PC-3 (cell line): Measurements from ENCODE around the gene CYP2R1. TPM values are rescaled to one million over a fixed set of nuclear protein-coding genes. Genes with fewer than 3 reads are reported as not detected.

Experiments
- ATAC-seq: fragments of 200-7000 bp; cut with Tn5 transposase; 2 replicates; pipeline ENCODE4 v1.9.1; 2020; ENCODE audit warnings: mild to moderate bottlenecking, moderate library complexity
- BruUV-seq: library from RNA; stranded (reverse); fragments of 400-500 nt; replicated peaks from 2 replicates; lab custom pipeline; 2021; lab: Mats Ljungman, UMichigan
- CTCF ChIA-PET: fragments of 300-600 bp; sonication (Branson Sonifier 250); formaldehyde crosslinking; loops from one replicate; lab custom pipeline; 2022; ENCODE audit warnings: antibody characterized with exemption; lab: Charles Lee
- POLR2A ChIA-PET: fragments of 300-600 bp; sonication (Branson Sonifier 250); formaldehyde crosslinking; loops from one replicate; lab custom pipeline; 2022; ENCODE audit warnings: antibody characterized with exemption; ENCODE audit not compliant: unreplicated experiment; lab: Charles Lee
- DNase-seq: peaks from one replicate; pipeline ENCODE4 v3.0.0-alpha.2; 2015
- H2AFZ ChIP-seq: fragments of 300-600 bp; sonication (generic); 2 replicates; pipeline ENCODE4 v1.6.0; 2016; ENCODE audit warnings: antibody characterized with exemption, low read length
- H3F3A ChIP-seq: fragments of 300-600 bp; sonication (generic); one replicate; pipeline ENCODE4 v1.6.0; 2017; ENCODE audit warnings: antibody characterized with exemption, low read length, control low read depth, mild to moderate bottlenecking; ENCODE audit not compliant: unreplicated experiment
- H3K27ac ChIP-seq: fragments of 300-600 bp; sonication (generic); 2 replicates; pipeline ENCODE4 v1.5.1; 2016; ENCODE audit warnings: mild to moderate bottlenecking, low read length
- H3K27me3 ChIP-seq: fragments of 300-600 bp; sonication (generic); 2 replicates; pipeline ENCODE4 v1.6.1; 2016; ENCODE audit warnings: low read length, mixed read lengths
- H3K36me3 ChIP-seq: fragments of 300-600 bp; sonication (generic); 2 replicates; pipeline ENCODE4 v1.6.1; 2016; ENCODE audit warnings: low read depth, mixed run types, low read length, mixed read lengths
- H3K4me1 ChIP-seq: fragments of 300-600 bp; sonication (generic); 2 replicates; pipeline ENCODE4 v1.5.1; 2016; ENCODE audit warnings: low read length; ENCODE audit not compliant: insufficient read depth
- H3K4me2 ChIP-seq: fragments of 300-600 bp; sonication (generic); 2 replicates; pipeline ENCODE4 v1.6.0; 2016; ENCODE audit warnings: low read length
- H3K4me3 ChIP-seq: fragments of 300-600 bp; sonication (generic); 2 replicates; pipeline ENCODE4 v1.5.1; 2016; ENCODE audit warnings: mild to moderate bottlenecking, low read length, mixed read lengths
- H3K79me2 ChIP-seq: fragments of 300-600 bp; sonication (generic); 2 replicates; pipeline ENCODE4 v1.6.1; 2017; ENCODE audit warnings: low read length, mixed read lengths
- H3K9ac ChIP-seq: fragments of 300-600 bp; sonication (generic); 2 replicates; pipeline ENCODE4 v1.6.0; 2016; ENCODE audit warnings: mild to moderate bottlenecking, low read length
- H3K9me2 ChIP-seq: fragments of 300-600 bp; sonication (generic); replicated peaks from 2 replicates; pipeline ENCODE4 v1.6.1; 2016; ENCODE audit warnings: mixed run types, low read length, mixed read lengths
- H3K9me3 ChIP-seq: fragments of 300-600 bp; sonication (generic); 2 replicates; pipeline ENCODE4 v1.6.1; 2016; ENCODE audit warnings: low read length, mixed read lengths
- H4K20me1 ChIP-seq: fragments of 300-600 bp; sonication (generic); 2 replicates; pipeline ENCODE4 v1.6.1; 2016; ENCODE audit warnings: low read length, mixed read lengths
- CTCF ChIP-seq: fragments of 300-600 bp; sonication (generic); conservative IDR thresholded peaks from 2 replicates; pipeline ENCODE4 v1.5.1; 2017; ENCODE audit warnings: antibody characterized with exemption, low read depth, mild to moderate bottlenecking, low read length
- EZH2 ChIP-seq: fragments of 300-600 bp; sonication (generic); IDR thresholded peaks from one replicate; pipeline ENCODE4 v1.6.1; 2017; ENCODE audit warnings: antibody characterized with exemption, mild to moderate bottlenecking, low read length; ENCODE audit not compliant: unreplicated experiment
- EZH2phosphoT487 ChIP-seq: fragments of 300-600 bp; sonication (generic); IDR thresholded peaks from 2 replicates; pipeline ENCODE4 v1.6.1; 2018; ENCODE audit warnings: mild to moderate bottlenecking, antibody characterized with exemption, low read length, borderline replicate concordance
- intact Hi-C: fragments of 100-400 bp; cut with micrococcal nuclease; formaldehyde crosslinking; loops from 2 replicates; pipeline ENCODE4 v1.9.0; 2023
- total RNA-seq: library from RNA; depleted of rRNA; stranded (reverse); fragments of >200 nt; gene quantifications from 2 replicates; pipeline ENCODE4 v1.2.3, GENCODE V29; 2014

Gene CYP2R1
- total RNA-seq, 1 experiment from 2014 or later, result 7.5 TPM

GRCh38 chr11:14908214-14908880 lies 16.3 kb upstream of the CYP2R1 start:
- peak; percentile 61 for DNase-seq
- POLR2A ChIA-PET, result interaction anchor here (0.6 to 0.7 kb wide), 2 partner anchors 17 to 650 kb away, joined by 4 to 5 read pairs; no protein-coding TSS in a partner anchor

GRCh38 chr11:14907411-14908213 lies 15.6 kb upstream of the CYP2R1 start:
- H3K36me3 ChIP-seq, result no peaks in the 10 kb centered on the region
- DNase-seq, result peak; percentile 65
- H2AFZ ChIP-seq, result peak overlapping the region; percentile 61; the same call in 1 of the 2 replicates
- no peak overlapping the region for H3K9ac ChIP-seq
- no peaks in the 10 kb centered on the region for H3K4me1 ChIP-seq
- CTCF ChIA-PET, result interaction anchor here (0.6 to 3.2 kb wide), 9 partner anchors 10 to 1706 kb away, joined by 3 to 69 read pairs (median 7); partner anchors contain the start of gene CYP2R1
- H3K9me3 ChIP-seq, result no peaks in the 10 kb centered on the region
- peak; percentile 92 for ATAC-seq
- no peak overlapping the region for H3K27ac ChIP-seq
- H3K9me2 ChIP-seq, result no peaks in the 10 kb centered on the region
- H3K4me3 ChIP-seq, result 0 out of 2 replicates have a peak overlapping the region, but pooled peaks have one; percentile 21
- no peaks in the 10 kb centered on the region for H4K20me1 ChIP-seq
- POLR2A ChIA-PET, result interaction anchor here (0.6 to 0.7 kb wide), 2 partner anchors 16 to 651 kb away, joined by 4 to 5 read pairs; no protein-coding TSS in a partner anchor
- no TSS peak for BruUV-seq
- peak; percentile 84 for TF ChIP-seq CTCF
- TF ChIP-seq EZH2, result no peak
- TF ChIP-seq EZH2phosphoT487, result no peak
- H3K27me3 ChIP-seq, result peaks cover 15% of the 10 kb centered on the region; the same call in 1 of the 2 replicates
- H3F3A ChIP-seq, result no peaks in the 10 kb centered on the region
- no peaks in the 10 kb centered on the region for H3K79me2 ChIP-seq
- intact Hi-C loops, result loop anchor here (1.0 to 5.0 kb wide), 5 partner anchors 99 to 1706 kb away; no protein-coding TSS in a partner anchor
- 0 out of 2 replicates have a peak overlapping the region, but pooled peaks have one; percentile 37 for H3K4me2 ChIP-seq

More at GRCh38 chr11:14908214-14908880, 16.3 kb upstream of the CYP2R1 start:
- Histone ChIP-seq H3K36me3 (no peaks in the 10 kb centered on the region), H3K27me3 (peaks cover 18% of the 10 kb centered on the region; the same call in 1 of the 2 replicates), H3K4me1 (no peaks in the 10 kb centered on the region), H3K9me2 (no peaks in the 10 kb centered on the region), H4K20me1 (no peaks in the 10 kb centered on the region), H3K27ac (no peak overlapping the region), H3K4me2 (peak overlapping the region; percentile 26; the same call in 1 of the 2 replicates), H3K79me2 (no peaks in the 10 kb centered on the region), H3K9me3 (no peaks in the 10 kb centered on the region), H2AFZ (0 out of 2 replicates have a peak overlapping the region, but pooled peaks have one; percentile 47), H3K9ac (no peak overlapping the region), H3K4me3 (no peak overlapping the region), H3F3A (no peaks in the 10 kb centered on the region)
- CTCF ChIA-PET, result interaction anchor here (0.6 to 3.2 kb wide), 10 partner anchors 10 to 1705 kb away, joined by 3 to 69 read pairs (median 5); partner anchors contain the start of gene CYP2R1
- ATAC-seq, result peak; percentile 83
- TF ChIP-seq EZH2phosphoT487 (no peak), EZH2 (no peak), CTCF (peak; percentile 76)
- no TSS peak for BruUV-seq
- intact Hi-C loops, result loop anchor here (1.0 to 5.0 kb wide), 4 partner anchors 98 to 1705 kb away; no protein-coding TSS in a partner anchor
